Effector CD8-positive, alpha-beta T cell (primary cell): ENCODE results near the gene TMEM248.
"Not testable (repeated sequence)": the region's sequence is repeated elsewhere in the genome, so short reads cannot be mapped to it uniquely, and the experiment has no call there.

Experiments used
- DNase-seq: peaks from one replicate; lab custom pipeline; 2025; lab: John Stamatoyannopoulos, UW

The TMEM248 gene

DNA sequence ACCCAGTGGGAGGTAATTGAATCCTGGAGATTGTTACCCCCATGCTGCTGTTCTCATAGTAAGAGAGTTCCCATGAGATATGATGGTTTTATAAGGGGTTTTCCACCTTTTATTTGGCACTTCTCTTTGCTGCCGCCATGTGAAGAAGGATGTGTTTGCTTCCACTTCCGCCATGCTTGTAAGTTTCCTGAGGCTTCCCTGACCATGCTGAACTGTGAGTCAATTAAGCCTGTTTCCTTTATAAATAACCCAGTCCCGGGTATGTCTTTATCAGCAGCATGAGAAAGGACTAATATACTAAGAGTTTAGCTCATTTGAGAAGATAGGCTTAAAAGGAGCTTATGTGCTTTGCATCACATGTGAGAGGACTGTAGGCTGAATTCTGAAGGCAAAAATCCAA is 29.3 kb downstream of the TMEM248 start:
- no peak for DNase-seq

DNA sequence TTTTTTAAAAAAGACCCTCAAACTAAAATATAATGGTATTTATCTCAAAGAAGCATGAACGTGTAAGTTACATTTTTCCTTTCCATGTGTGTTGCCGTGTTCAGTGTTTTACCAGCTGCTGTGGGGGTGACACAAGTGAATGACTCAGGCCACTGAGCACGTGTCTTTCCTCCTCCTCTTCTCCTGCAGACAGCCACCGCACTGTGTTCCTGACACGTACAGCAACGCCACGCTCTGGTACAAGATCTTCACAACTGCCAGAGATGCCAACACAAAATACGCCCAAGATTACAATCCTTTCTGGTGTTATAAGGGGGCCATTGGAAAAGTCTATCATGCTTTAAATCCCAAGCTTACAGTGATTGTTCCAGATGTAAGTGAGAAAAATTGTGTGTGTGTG is 29.7 kb downstream of the TMEM248 start:
- no peak for DNase-seq

GRCh38 chr7:66952343-66953043 is 31.5 kb downstream of the TMEM248 start:
- no peak for DNase-seq

DNA sequence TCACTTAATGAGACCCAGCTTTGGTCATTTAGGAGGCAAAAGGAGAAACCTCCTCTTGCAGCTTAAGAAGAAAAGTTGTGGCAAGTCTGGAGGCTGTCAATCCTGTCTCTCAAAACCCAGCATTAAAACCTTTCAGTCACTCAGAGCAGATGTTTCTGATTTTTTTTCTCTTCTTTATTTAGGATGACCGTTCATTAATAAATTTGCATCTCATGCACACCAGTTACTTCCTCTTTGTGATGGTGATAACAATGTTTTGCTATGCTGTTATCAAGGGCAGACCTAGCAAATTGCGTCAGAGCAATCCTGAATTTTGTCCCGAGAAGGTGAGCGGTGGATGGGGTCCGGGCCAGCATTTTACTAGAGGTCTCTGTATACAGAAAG is 32.0 kb downstream of the TMEM248 start:
- no peak for DNase-seq

DNA sequence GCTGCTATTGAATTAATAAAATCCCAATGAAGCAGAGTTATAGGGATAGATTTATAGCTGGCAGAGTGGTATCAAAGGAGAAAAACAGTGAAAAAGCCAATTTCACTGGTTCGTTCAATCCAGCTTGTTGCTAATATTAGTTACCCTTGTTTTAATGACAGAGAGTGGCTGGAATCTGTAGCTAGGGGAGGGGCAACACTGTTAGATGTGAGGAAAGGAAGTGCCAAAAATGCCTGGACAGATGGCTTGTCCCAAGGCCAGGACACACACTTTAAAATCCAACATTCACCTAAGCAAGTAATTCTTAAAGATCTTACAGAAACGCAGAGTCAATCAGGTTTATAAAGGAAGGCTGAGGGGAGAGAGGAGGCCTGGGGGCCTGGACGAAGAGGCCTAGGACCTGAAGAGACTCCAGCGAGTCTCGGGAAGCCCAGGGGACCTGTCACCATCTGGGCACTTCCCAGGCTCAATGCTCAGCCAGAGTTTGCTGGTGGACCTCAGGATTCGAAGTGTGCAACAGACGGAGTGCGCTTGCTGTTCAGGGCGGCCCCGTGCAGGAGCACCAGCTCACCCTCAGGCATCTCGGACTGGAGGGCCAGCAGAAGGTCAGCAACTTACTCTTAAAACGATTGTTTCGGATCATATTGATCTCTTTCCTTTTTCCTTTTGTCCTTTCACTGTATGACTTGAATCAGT is 36.7 kb downstream of the TMEM248 start:
- no peak for DNase-seq

GRCh38 chr7:66958538-66959350 is 37.7 kb downstream of the TMEM248 start:
- no peak for DNase-seq

- DNase-seq = no peak
Observed at GRCh38 chr7:66960192-66960591, 39.2 kb downstream of the TMEM248 start.

DNA sequence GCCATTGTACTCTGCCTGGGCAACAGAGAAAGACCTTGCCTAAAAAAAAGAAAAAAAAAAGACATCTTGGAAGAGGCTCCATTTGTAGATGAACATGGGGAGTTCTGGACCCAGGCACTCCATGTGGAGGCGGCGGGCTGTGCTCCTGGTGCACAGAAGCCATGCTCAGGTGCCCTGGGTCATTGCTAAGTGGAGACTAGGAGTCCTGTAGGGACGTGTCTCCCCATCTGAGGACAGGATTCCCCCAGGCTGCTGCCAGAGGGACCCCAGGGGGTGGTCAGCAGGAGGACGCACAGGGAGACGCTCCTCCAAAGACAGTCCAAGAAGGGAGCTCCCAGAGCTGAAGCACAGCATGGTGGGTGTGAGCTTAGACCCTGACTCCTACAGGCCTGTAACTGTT is 40.1 kb downstream of the TMEM248 start:
- DNase-seq = no peak

GRCh38 chr7:66964411-66964810 is 43.4 kb downstream of the TMEM248 start:
- DNase-seq = no peak

GRCh38 chr7:66967029-66967428 is 46.0 kb downstream of the TMEM248 start:
- no peak for DNase-seq

- DNase-seq = not testable (repeated sequence)
Observed at GRCh38 chr7:66969001-66969400, 48.0 kb downstream of the TMEM248 start.

DNA sequence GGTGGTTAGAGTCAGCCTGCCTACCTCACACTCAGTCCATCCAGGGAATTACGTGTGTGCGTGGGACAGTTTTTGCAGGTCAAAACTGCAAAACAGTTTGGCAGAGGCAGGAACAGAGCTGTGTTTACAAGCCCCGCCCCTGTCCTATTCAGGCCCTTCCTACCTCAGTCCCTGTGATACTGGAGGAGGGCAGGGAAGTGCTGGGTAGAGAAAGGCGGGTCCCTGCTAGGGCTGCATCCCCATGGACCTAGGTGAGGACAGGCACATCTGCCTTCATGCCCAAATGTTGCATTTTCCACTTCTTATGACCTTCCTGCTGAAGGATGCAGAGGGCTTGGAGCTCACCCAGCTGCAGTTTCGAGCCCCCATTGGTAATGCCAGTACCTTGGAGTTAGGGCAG is 49.3 kb downstream of the TMEM248 start:
- no peak for DNase-seq

GRCh38 chr7:66974986-66975590 is 54.1 kb downstream of the TMEM248 start:
- no peak for DNase-seq

GRCh38 chr7:66978312-66978711 is 57.3 kb downstream of the TMEM248 start:
- not testable (repeated sequence) for DNase-seq

GRCh38 chr7:66979013-66979412 is 58.0 kb downstream of the TMEM248 start:
- not testable (repeated sequence) for DNase-seq

DNA sequence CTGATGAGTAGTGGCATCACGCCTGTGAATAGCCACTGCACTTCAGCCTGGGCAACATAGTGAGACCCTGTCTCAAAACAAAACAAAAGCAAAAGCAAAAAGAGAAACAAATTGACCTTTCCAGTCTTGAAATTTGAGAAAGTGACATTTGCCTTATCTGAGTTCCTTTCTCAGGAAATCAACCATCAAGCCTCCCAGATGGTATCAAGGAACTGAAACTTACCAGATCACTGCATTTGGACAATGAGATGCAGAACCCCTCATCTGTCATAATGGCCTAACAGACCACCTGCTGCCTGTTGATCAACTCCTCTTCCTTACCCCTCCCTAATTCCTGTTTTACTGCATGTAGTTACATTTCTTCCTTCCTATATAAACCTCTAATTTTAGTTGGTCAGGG is 59.3 kb downstream of the TMEM248 start:
- not testable (repeated sequence) for DNase-seq

DNA sequence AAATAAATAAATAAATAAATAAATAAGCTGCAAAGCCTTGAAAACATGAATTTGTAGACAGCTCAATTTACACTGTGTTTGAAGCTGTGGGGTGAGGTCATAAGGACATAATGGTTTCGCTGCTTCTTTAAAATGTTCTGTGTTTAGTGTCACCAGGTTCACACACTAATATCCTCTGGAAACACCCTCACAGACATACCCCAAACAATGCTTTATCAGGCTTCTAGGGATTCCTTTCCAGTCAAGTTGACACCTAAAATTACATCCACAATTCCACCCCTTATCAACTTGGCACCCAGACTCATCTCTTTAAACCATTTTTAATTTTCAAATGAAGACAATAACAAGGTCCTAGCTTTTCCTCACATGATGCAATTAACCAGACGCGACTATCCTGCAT is 68.5 kb downstream of the TMEM248 start:
- DNase-seq = not testable (repeated sequence)

DNA sequence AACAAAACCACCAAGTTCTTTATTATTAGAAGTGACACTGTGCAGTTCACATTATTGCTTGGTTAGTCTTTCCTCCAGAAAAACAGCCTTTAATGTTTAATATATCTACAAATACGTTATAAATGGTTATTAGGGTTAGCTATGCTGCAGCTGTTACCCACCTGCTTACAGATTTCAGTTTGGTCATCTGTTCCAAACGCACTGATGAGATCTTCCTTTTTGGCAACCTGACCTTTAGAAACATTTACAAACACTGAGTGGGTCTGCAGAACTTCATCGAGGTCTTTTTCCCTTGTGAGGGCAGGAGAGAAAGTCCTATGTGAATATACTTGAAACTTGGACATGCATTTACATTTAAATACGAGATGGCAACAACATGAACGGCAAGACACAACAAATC is 73.0 kb downstream of the TMEM248 start:
- not testable (repeated sequence) for DNase-seq

DNA sequence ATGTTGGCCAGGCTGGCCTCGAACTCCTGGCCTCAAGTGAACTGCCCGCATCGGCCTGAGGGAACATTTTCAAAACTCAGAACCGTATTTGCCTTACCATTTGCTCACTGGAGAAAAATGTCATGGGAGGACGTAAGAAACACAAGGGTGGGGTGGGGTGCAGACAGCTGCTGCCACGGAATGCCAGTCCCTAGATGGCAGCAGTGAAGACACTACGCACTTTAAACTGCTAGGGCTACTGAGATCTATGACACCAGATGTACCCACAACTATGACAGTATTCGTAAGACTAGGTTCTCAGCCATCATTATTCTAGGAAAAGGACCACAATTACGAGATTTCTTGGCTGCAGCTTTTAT is 73.6 kb downstream of the TMEM248 start:
- peak; percentile 25 for DNase-seq

- DNase-seq = peak; percentile 85
Observed at GRCh38 chr7:66995050-66995776, 74.2 kb downstream of the TMEM248 start, which contains the start of gene SBDS. SBDS (minus strand) TSS chr7:66995586; CDS start chr7:66995417, 169 bp downstream.

DNA sequence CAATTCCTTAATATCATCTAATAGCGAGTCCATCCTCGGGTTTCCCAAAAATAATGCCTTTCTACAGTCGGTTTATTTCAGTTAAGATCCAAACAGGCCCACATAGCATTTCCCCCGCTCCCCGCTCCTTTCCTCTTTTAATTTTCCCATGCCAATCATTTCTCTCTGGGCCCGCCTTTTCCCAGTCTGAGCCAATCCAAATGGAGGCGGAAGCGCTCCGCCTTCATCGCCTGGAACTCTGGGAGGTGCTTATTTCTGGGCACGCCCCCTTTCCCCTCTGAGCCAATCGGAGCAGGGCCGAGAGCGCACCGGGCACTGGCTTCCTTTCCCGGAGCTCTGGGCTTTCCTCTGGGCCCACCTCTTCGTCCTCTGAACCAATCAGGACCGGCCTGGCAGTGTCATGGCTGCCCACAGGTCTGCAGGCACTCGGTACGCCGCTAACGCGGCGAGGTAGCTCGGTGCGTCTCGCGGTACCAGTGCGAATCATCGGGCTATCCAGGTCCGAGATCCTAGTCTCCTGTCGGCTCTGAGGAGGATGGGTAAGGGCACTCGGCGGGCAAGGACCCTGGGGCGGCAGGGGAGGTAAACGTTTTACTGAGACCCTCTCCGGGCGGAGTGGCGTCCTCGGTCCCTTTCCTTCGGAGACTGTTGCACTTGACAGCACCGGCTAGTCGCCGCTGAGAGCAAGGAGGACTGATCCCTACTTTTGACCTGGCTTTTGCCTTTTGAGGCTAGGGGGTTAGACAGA is 75.6 kb downstream of the TMEM248 start, which contains the start of gene TYW1:
Gene TYW1, plus strand, starts transcription at position 390 of the 748 bp plus-strand sequence. Its CDS starts 146 bp downstream, at position 536.
- peak; percentile 97 for DNase-seq
